HepG2 (cell line): Measurements from ENCODE around the gene C16orf95. TPM values are rescaled to one million over a fixed set of nuclear protein-coding genes. Genes with fewer than 3 reads are reported as not detected.
A peak's percentile ranks its signal among the peaks of the same experiment; 100 is the strongest.

Source experiments
- ATAC-seq: fragments of 200-7000 bp; cut with Tn5 transposase; 3 replicates; pipeline ENCODE4 v1.9.1; 2020; ENCODE audit warnings: mild to moderate bottlenecking, moderate library complexity
- BruUV-seq: library from RNA; stranded (reverse); fragments of 400-500 nt; replicated peaks from 2 replicates; lab custom pipeline; 2021; lab: Mats Ljungman, UMichigan
- CTCF ChIA-PET: fragments of 300-600 bp; formaldehyde crosslinking; extraction: SDS; loops from one replicate; lab custom pipeline; 2021; ENCODE audit warnings: low total read pairs, inconsistent platforms, low intra/inter-chr PET ratio; lab: Yijun Ruan, JAX
- POLR2A ChIA-PET: fragments of 350-600 bp; sonication (Branson Sonifier 250); formaldehyde crosslinking; loops from one replicate; lab custom pipeline; 2020; ENCODE audit warnings: antibody characterized with exemption, inconsistent platforms; lab: Yijun Ruan, JAX
- DNase-seq: peaks from one replicate; pipeline ENCODE4 v3.0.0-alpha.2; 2015; ENCODE audit warnings: low spot score
- FAIRE-seq: peaks from 3 replicates; lab custom pipeline; 2011; peaks lifted over from hg19 to GRCh38; lab: Jason Lieb, UNC
- H2AFZ ChIP-seq: one replicate; pipeline ENCODE4 v1.6.1; 2011; ENCODE audit warnings: low read length, inconsistent platforms
- H3K27ac ChIP-seq: fragments of 300-600 bp; 3 replicates; pipeline ENCODE4 v1.8.0; 2011; ENCODE audit warnings: mixed run types, mild to moderate bottlenecking, mixed read lengths, low read length, inconsistent platforms; ENCODE audit not compliant: insufficient read depth; ENCODE audit errors: extremely low read length
- H3K27me3 ChIP-seq, 2 experiments: fragments of 200-600 bp in 1 of 2; 2 replicates in 1 of 2; 3 replicates in 1 of 2; pipeline versions ENCODE4 v1.6.0 to v1.8.0; 2011; ENCODE audit warnings: low read length in 2 of 2, mild to moderate bottlenecking in 2 of 2, moderate library complexity in 2 of 2, inconsistent platforms in 1 of 2; ENCODE audit not compliant: insufficient read depth in 2 of 2, control insufficient read depth in 1 of 2
- H3K36me3 ChIP-seq, 2 experiments: fragments of 200-600 bp in 1 of 2; replicated peaks in 1 of 2; 2 replicates in 1 of 2; 3 replicates in 1 of 2; pipeline versions ENCODE4 v1.5.1 to v1.8.0; 2011; ENCODE audit warnings: low read length in 2 of 2, inconsistent platforms in 1 of 2; ENCODE audit not compliant: insufficient read depth in 2 of 2, control insufficient read depth in 1 of 2
- H3K4me1 ChIP-seq: 2 replicates; pipeline ENCODE4 v1.5.1; 2012; ENCODE audit warnings: low read length, inconsistent platforms; ENCODE audit not compliant: insufficient read depth
- H3K4me2 ChIP-seq: 2 replicates; pipeline ENCODE4 v1.6.0; 2011; ENCODE audit warnings: low read depth, low read length, inconsistent platforms
- H3K4me3 ChIP-seq, 3 experiments: fragments of 200-600 bp in 1 of 3; sonication (generic), shearing (Covaris generic) in 1 of 3; replicated peaks in 1 of 3; 2 replicates each; pipeline ENCODE4 v1.5.1; 2011 to 2016; ENCODE audit warnings: low read length in 3 of 3, inconsistent platforms in 2 of 3, low read depth in 2 of 3, mild to moderate bottlenecking in 2 of 3, control low read depth in 1 of 3, mixed read lengths in 1 of 3; ENCODE audit not compliant: insufficient read depth in 1 of 3
- H3K79me2 ChIP-seq: one replicate; pipeline ENCODE4 v1.6.1; 2011; ENCODE audit warnings: low read length, inconsistent platforms; ENCODE audit not compliant: insufficient read depth
- H3K9ac ChIP-seq: 2 replicates; pipeline ENCODE4 v1.6.0; 2011; ENCODE audit warnings: mild to moderate bottlenecking, low read depth, low read length, inconsistent platforms; ENCODE audit not compliant: insufficient read depth
- H3K9me3 ChIP-seq: 2 replicates; pipeline ENCODE4 v1.5.1; 2012; ENCODE audit warnings: mild to moderate bottlenecking, low read length
- H4K20me1 ChIP-seq: 2 replicates; pipeline ENCODE4 v1.6.0; 2011; ENCODE audit warnings: inconsistent platforms, mild to moderate bottlenecking, low read length, moderate library complexity; ENCODE audit not compliant: insufficient read depth
- AGO2 ChIP-seq: fragments of 200-400 bp; formaldehyde crosslinking; optimal IDR thresholded peaks from 2 replicates; pipeline ENCODE3; 2017; ENCODE audit warnings: mild to moderate bottlenecking, low read depth, low read length, moderate library complexity
- CCAR2 ChIP-seq: fragments of 200-400 bp; formaldehyde crosslinking; optimal IDR thresholded peaks from 2 replicates; pipeline ENCODE3; 2018; ENCODE audit warnings: low read depth, mild to moderate bottlenecking, low read length, moderate library complexity
- WGBS: methylation state at CpG from one replicate; pipeline ENCODE4 v1.1.6; 2017; ENCODE audit warnings: low lambda C conversion rate; 5-methylcytosine and 5-hydroxymethylcytosine counted together
- in situ Hi-C: cut with HindIII; loops from 2 replicates; pipeline ENCODE4 v1.10.0; 2017; ENCODE audit warnings: low pct_unique_long_range_greater_than_20kb; ENCODE audit not compliant: extremely low pct_ligation_motif_present
- intact Hi-C: fragments of 100-400 bp; cut with micrococcal nuclease; formaldehyde crosslinking; loops from one replicate; pipeline ENCODE4 v1.10.0; 2022; ENCODE audit not compliant: unreplicated experiment
- polyA plus RNA-seq, 8 experiments: library from polyadenylated mRNA; depleted of rRNA in 3 of 8; stranded (reverse) in 7 of 8; unstranded in 1 of 8; fragments of >200 nt; fragmentation: Illumina TruSeq in 4 of 8; extraction: Trizol in 4 of 8; gene quantifications; 2 replicates each; pipeline versions ENCODE4 v1.2.1 to v1.2.3, GENCODE V29; 2011 to 2016; ENCODE audit warnings: low read depth in 4 of 8, missing spikeins in 1 of 8, mixed read lengths in 1 of 8; ENCODE audit not compliant: insufficient read depth in 1 of 8
- total RNA-seq, 5 experiments: library from RNA; depleted of rRNA; stranded (reverse); fragments of >200 nt; fragmentation: Illumina TruSeq; extraction: Trizol; gene quantifications; 2 replicates each; pipeline ENCODE4 v1.2.3, GENCODE V29; 2016; ENCODE audit warnings: low read depth in 1 of 5
- TF ChIP-seq, protein P1 (sequence below): sonication (generic); formaldehyde crosslinking; IDR thresholded peaks from 2 replicates; pipeline ENCODE4 v1.4.0; 2020; ENCODE audit warnings: missing genetic modification reagents
- TF ChIP-seq, protein P2 (sequence below): sonication (generic); formaldehyde crosslinking; IDR thresholded peaks from 2 replicates; pipeline ENCODE4 v1.5.0; 2020; ENCODE audit warnings: missing genetic modification reagents

Gene C16orf95
- total and polyA plus RNA-seq, 2 of the 13 experiments (the other 11 are each of a cell fraction or from before 2014, with no cell fraction given), result 2.8 to 8.6 TPM

DNA sequence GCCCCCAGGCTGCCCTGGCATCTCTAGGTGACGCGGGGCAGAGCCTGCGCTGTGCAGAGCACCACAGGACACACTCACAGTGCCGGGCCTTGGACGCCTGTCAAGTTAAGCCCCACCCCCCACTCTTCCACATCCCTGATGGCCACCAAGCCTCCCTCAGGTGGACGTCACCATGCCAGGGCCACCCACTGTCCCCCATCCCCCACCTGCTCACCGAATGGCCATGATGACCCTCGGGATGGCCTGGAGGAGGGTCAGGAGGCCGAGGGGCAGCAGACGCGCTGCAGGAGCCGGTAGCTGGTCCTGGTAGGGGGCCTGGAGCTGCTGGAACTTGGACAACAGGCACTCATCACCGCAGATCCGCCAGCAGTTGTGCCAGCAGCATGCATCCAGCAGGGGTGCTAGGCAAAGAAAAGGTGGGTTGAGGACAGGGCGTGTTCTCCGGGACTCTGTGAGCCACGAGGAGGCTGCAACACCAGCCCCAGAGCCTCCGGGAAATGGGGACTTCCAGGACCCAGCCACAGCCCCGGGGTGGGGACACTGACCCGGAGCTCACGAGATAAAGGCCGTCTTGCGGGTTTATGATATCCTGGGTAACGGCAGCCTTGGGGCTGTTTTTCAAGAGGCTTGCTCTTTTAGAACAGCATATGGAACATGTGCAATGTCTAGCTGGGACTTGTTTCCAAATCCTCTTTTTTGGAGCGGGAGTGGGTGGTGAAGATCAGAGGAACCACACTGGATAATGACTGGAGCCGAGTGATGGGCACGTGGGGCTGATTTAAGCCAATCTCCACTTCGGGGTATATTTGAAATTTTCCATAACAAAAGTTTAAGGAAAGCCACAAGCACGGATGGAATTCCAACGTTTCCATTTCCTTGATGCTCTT, 11.4 kb downstream of the C16orf95 start:
- H3K9ac ChIP-seq, result no peak overlapping the region
- no peak overlapping the region for H2AFZ ChIP-seq
- H3K4me3 ChIP-seq, result no peak overlapping the region
- CTCF ChIA-PET, result no interaction called here
- H3K36me3 ChIP-seq, result no peaks in the 10 kb centered on the region; a peak in 1 of 5 replicates
- in situ Hi-C loops (no loop called here), intact Hi-C loops (no loop called here)
- H3K4me1 ChIP-seq, result peaks cover 8% of the 10 kb centered on the region
- H3K27me3 ChIP-seq, result no peaks in the 10 kb centered on the region
- no peak overlapping the region for H3K4me2 ChIP-seq
- 84% methylated on average over 24 of the region's 30 CpGs for WGBS
- BruUV-seq, result no TSS peak
- ATAC-seq (peak; percentile 68), FAIRE-seq (no peak), DNase-seq (no peak)
- POLR2A ChIA-PET, result no interaction called here
- no peaks in the 10 kb centered on the region for H4K20me1 ChIP-seq
- H3K79me2 ChIP-seq, result no peaks in the 10 kb centered on the region
- TF ChIP-seq, protein P1, sequence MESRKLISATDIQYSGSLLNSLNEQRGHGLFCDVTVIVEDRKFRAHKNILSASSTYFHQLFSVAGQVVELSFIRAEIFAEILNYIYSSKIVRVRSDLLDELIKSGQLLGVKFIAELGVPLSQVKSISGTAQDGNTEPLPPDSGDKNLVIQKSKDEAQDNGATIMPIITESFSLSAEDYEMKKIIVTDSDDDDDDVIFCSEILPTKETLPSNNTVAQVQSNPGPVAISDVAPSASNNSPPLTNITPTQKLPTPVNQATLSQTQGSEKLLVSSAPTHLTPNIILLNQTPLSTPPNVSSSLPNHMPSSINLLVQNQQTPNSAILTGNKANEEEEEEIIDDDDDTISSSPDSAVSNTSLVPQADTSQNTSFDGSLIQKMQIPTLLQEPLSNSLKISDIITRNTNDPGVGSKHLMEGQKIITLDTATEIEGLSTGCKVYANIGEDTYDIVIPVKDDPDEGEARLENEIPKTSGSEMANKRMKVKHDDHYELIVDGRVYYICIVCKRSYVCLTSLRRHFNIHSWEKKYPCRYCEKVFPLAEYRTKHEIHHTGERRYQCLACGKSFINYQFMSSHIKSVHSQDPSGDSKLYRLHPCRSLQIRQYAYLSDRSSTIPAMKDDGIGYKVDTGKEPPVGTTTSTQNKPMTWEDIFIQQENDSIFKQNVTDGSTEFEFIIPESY (CRISPR knock-in tag), result peak; percentile 67; the same call in 1 of the 2 replicates
- TF ChIP-seq CCAR2 (no peak), AGO2 (peak; percentile 27)
- TF ChIP-seq, protein P2, sequence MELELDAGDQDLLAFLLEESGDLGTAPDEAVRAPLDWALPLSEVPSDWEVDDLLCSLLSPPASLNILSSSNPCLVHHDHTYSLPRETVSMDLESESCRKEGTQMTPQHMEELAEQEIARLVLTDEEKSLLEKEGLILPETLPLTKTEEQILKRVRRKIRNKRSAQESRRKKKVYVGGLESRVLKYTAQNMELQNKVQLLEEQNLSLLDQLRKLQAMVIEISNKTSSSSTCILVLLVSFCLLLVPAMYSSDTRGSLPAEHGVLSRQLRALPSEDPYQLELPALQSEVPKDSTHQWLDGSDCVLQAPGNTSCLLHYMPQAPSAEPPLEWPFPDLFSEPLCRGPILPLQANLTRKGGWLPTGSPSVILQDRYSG (CRISPR knock-in tag), result no peak
- H3K9me3 ChIP-seq, result no peaks in the 10 kb centered on the region
- H3K27ac ChIP-seq, result no peak overlapping the region
